Measurements from ENCODE around the gene AKT2.

DNA sequence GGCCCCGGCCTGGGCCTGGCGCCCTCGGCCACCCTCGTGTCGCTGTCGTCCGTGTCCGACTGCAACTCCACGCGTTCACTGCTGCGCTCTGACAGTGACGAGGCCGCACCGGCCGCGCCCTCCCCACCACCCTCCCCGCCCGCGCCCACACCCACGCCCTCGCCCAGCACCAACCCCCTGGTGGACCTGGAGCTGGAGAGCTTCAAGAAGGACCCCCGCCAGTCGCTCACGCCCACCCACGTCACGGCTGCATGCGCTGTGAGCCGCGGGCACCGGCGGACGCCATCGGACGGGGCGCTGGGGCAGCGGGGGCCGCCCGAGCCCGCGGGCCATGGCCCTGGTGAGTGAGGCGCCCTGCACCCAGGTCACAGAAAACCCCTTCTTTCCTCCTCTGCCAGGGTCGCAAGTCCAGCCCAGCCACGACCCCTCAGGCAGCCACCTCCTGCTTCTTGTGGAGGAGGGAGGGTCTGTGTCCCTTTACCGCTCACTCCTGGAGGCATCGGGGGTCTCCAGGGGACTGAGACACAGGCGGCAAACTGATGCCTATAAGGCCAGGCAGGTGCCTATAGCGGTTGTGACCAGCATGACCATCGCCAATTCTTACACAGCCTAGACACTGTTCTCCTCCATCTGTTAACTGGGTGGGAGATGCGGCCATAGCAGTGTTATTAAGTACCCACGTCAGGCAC is 71.1 kb downstream of the AKT2 start:
- no peak for TF ChIP-seq POLR2AphosphoS5 (IDR thresholded peaks at IDR 0.05; ENCODE audit: low read depth, low read length)
- no peak for TF ChIP-seq PAX5 (IDR thresholded peaks at IDR 0.05; ENCODE audit: insufficient read depth, low read length, severe bottlenecking)
- no peak for TF ChIP-seq POLR2A (IDR thresholded peaks at IDR 0.05; ENCODE audit: low read depth, low read length)
- TF ChIP-seq TAF1 (IDR thresholded peaks at IDR 0.05; ENCODE audit: low read depth, low read length) = no peak
